ENCODE data around the gene GALK1.

- no peak for TF ChIP-seq CTCF (IDR thresholded peaks at IDR 0.05 in 4 of 5, conservative IDR thresholded peaks at IDR 0.05 in 1 of 5)
- TF ChIP-seq POLR2A (IDR thresholded peaks at IDR 0.05): no peak
Measured at GRCh38 chr17:75739801-75740200, 25.2 kb downstream of the GALK1 start.

All from gastrocnemius medialis (tissue), 4 donors.